CD4-positive, alpha-beta T cell treated with Interleukin-2 at 100 ng/mL for 4 hours (primary cell): Measurements from ENCODE around the gene PRAMEF17.
"Not testable (repeated sequence)": the region's sequence is repeated elsewhere in the genome, so short reads cannot be mapped to it uniquely, and the experiment has no call there.

Source experiments
- DNase-seq: peaks from one replicate; pipeline ENCODE4 v3.0.0-alpha.2; 2020; ENCODE audit warnings: low spot score

The PRAMEF17 gene, protein sequence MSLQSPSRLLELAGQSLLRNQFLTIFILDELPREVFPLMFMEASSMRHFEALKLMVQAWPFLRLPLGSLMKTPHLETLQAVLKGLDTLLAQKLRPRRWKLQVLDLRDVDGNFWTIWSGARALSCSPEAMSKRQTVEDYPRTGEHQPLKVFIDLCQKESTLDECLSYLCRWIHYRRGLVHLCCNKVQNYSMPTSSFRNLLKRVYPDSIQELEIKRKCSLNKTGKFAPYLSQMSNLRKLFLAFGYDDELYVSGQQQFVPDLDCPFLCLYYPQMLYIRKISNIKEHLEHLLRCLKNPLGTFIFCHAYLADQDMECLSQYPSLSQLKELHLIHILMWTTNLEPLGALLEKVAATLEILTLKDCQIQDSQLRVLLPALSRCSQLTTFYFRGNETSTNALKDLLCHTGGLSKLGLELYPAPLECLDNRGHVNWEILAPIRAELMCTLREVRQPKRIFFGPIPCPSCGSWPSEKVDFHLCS

DNA sequence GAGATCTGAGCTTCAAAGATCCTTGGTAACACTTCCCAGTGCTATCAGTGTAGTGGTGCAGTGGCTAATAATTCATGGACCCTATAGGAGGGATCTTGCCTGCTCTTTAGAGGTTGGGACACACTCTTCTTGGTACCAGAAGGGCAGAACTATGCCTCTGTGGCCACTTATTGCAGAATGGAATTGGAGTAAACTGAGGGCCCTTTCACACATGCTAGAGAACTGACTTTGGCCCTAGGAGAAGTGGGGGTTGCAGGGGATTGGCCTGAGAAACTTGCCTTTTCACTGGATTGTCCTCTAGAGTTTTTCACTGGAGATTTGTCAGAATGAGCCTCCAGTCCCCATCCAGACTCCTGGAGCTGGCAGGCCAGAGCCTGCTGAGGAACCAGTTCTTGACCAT, at the start of gene PRAMEF17:
Gene PRAMEF17 (plus strand): TSS at position 301 of the 400 bp plus-strand sequence. CDS start 26 bp downstream, at position 327.
- not testable (repeated sequence) for DNase-seq

DNA sequence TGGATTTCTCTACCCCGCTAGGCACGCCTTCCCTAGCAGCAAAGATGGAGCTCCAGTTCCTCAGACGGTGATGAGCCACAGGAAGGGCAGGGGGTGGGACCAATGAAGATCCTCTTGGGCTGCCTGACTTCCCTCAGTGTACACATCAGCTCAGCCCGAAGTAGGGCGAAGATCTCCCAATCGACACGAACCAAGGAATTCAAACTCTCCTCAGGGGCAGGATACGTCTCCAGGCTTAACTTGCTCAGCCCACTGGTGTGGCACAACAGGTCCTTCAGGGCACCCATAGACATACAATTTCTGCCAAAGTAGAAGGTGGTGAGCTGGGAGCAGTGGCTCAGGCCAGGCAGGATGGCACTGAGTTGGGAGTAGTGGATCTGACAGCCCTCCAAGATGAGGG, 46.9 kb upstream of the PRAMEF17 start:
- DNase-seq, result not testable (repeated sequence)

DNA sequence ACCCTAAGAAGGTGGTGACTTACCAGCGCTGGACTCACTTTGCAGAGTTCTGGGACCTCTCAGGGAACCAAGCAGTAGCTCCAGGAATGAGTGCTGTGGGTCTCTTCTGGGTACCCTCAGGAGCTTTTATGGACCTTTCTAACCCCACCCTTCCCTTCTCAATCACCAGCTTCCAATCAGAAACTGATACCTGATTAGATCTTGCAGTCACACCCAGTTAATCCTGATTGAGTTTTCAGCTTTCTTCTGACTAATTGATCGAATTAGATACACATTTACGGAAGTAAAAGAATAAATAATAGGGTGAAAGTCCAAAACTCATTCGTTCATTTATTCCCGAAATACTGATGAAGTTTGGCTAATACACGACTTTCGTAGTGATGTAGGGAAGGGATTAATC, 42.4 kb upstream of the PRAMEF17 start, which contains the start of gene PRAMEF14:
Gene PRAMEF14 (minus strand): TSS at position 101 of the 400 bp plus-strand sequence. CDS start 1,820 bp downstream, outside the sequence.
- not testable (repeated sequence) for DNase-seq

DNA sequence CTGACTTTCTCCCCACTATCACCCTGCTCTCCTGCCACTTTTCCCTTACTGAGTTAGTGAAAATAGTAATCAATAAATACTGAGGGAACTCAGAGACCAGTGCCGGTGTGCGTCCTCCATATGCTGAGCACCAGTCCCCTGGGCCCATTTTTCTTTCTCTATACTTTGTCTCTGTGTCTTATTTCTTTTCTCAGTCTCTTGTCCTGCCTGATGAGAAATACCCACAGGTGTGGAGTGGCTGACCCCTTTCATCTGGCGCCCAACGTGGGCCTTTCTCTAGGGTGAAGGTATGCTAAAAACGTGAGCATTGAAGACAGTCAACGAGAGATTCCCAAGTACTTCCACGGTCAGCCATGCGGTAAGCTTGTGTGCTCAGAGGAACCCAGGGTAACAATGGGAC, 36.0 kb upstream of the PRAMEF17 start:
- not testable (repeated sequence) for DNase-seq

DNA sequence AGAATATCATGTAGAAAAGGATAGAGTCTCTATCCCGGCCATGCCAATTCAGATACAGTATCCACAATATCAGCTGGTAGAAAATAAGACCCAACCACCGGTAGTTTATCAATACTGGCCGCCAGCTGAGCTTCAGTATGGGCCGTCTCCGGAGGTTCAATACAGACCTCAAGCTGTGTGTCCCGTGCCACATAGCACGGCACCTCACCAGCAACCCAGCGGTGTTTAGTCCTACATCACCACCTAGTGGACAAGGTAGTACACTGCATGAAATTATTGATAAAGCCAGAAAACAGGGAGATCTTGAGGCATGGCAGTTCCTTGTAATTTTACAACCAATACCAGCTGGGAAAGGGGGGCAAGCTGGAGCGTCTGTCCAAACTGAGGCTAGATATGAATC, 35.0 kb upstream of the PRAMEF17 start:
- not testable (repeated sequence) for DNase-seq

DNA sequence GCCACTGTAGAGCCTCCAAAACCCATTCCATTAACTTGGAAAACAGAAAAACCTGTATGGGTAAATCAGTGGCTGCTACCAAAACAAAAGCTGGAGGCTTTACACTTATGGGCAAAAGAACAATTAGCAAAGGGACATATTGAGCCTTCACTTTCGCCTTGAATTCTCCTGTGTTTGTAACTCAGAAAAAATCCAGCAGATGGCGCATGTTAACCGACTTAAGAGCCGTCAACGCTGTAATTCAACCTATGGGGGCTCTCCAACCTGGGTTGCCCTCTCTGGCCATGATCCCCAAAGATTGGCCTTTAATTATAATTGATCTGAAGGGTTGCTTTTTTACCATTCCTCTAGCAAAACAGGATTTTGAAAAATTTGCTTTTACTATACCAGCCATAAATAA, 32.7 kb upstream of the PRAMEF17 start:
- peak; percentile 40 for DNase-seq

DNA sequence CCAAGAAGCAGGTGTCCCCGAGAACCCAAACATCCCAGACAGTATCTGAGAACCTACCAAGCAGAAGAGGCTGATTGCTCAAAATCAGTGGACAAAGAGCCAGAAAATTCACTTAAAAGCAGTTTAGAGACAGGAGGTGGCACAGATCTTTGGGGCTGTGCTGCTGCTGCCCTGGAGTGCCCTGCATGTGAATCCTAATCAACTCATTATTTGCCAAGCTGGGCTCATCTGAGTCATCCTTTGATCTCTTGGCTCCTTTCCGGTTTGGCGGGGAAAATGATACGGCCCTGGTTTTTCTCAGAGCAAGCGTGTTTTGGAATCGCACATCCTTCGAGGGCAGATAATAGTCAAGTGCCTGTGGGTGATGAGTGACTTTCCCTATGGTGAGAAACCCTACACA, 27.1 kb upstream of the PRAMEF17 start:
- DNase-seq, result not testable (repeated sequence)

DNA sequence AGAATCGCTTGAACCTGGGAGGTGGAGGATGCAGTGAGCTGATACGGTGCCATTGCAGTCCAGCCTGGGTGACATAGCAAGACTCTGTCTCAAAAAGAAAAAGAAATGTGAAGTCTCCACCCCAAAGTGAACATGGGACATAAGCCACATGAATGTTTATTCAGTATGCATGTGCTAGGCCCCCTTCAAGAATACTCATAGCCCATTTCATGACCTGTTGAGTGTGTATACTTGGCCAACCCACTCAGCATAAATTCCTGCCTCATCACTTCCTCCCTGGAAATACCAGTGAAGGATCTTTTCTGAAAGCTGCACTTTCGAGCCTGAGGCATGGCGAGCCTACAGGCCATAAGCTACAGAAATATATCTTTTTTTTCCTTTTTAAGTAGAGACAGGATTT, 24.5 kb upstream of the PRAMEF17 start:
- DNase-seq, result not testable (repeated sequence)

DNA sequence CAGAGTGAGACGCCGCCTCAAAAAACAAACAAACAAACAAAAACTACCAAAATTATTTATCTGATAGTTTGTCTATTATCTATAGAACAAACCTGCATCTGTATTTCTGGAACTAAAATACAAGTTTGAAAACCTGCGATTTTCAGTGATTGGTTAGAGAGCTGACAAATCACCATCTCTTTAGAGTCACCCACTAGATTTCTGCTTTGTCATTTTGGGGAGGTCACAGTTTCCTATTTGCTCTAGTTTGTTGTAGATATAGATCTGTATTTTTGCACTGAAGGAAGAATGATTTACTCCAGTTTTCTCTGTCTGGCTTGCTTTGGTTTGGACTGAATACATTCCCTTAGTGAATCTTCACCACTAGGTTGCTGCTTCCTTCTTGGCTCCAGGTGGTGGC, 22.9 kb upstream of the PRAMEF17 start:
- not testable (repeated sequence) for DNase-seq

DNA sequence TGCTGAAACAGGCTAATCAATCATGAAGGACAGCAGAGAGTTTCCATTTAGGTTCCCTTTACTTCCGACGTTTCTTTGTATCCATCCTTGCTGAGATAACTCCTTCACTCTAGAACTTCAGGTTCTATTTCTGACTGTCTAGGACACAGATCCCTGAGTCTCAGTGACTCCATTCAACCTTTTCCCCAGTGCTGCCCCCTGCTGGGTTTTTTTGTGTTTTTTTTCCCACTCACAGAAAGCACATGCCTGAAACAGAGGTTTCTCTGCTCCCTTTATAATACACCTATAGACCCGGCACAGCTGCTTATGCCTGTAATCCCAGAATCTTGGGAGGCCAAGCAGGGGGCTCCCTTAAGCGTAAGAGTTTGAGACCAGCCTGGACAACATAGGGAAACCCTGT, 20.9 kb upstream of the PRAMEF17 start:
- DNase-seq, result not testable (repeated sequence)

DNA sequence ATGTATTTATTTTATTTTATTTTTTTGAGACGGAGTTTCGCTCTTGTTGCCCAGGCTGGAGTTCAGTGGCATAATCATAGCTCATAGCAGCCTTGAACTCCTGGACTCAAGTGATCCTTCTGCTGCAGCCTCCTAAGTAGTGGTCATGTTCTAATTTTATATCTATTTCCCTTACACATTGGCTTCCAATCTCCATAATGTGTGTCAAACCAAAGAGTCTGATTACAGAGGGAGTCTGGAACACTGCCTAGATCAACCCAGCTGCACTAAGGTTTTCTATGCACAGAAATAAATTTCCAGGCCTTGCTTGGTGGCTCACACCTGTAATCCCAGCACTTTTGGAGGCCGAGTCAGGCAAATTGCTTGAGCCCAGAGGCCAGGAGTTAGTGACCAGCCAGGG, 10.4 kb upstream of the PRAMEF17 start:
- DNase-seq, result not testable (repeated sequence)

DNA sequence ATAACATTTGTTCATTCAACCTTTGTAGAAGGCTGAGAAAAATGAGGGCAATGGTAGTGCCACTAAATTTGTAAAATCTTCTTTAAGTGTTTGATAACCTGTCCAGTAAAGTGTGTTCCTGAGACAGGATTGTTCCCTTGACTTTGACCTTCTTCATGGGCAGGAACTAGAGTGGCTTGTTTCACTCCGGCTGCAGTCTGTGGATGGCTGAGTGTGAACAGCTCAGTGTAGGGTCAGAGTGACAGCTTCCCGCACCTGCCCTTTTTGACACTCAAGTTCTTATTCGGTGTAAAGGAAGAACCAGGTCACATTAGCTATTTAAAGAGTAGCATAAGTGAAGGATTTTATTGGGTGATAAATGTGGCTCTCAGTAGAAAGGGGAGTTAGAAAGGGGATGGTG, 9.1 kb upstream of the PRAMEF17 start:
- DNase-seq, result not testable (repeated sequence)

DNA sequence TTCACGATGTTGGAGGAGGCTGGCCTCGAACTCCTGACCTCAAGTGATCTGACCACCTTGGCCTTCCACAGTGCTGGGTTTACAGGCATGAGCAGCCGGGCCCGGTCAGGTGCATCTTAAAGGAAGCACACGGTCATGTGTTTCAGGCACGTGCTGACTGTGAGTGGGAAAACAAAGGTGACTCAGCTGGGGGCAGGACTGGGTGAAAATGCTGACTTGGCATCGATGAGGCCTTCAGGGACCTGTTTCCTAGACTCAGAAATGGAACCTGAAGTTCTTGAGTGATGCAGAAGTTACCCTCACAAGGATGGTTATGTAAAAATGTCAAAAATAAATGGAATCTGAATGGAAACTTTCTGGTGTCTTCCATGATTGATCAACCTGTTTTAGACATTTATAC, 3.6 kb downstream of the PRAMEF17 start:
- not testable (repeated sequence) for DNase-seq

DNA sequence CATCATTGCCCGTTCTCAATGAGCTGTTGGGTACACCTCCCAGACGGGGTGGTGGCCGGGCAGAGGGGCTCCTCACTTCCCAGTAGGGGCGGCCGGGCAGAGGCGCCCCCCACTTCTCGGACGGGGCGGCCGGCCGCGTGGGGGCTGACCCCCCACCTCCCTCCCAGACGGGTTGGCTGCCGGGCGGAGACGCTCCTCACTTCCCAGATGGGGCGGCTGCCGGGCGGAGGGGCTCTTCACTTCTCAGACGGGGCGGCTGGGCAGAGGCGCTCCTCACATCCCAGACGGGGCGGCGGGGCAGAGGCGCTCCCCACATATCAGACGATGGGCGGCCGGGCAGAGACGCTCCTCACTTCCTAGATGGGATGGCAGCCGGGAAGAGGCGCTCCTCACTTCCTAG, 5.3 kb downstream of the PRAMEF17 start:
- DNase-seq, result not testable (repeated sequence)

DNA sequence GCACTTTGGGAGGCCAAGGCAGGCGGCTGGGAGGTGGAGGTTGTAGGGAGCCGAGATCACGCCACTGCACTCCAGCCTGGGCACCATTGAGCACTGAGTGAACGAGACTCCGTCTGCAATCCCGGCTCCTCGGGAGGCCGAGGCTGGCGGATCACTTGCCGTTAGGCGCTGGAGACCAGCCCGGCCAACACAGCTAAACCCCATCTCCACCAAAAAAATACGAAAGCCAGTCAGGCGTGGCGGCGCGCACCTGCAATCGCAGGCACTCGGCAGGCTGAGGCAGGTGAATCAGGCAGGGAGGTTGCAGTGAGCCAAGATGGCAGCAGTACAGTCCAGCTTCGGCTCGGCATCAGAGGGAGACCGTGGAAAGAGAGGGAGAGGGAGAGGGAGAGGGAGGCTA, 5.9 kb downstream of the PRAMEF17 start:
- DNase-seq, result not testable (repeated sequence)

DNA sequence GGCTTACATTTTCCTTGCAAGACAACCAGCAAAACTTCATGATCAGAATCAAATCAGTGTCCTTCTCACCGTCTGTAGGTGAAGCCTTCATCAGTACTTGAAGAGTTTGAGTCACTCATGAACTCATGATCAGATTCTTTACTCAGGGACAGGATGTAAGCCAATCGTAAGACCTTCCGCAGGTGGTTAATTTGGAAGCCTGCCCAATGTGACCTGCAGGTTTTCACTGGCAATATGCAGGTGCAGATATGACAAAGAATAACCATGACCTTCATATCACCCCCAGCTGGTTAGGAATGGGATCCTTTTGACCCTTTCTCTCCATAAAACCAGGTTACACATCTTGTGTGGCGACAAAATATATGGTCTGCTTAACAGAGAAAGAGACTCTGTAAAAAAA, 18.4 kb downstream of the PRAMEF17 start:
- no peak for DNase-seq

DNA sequence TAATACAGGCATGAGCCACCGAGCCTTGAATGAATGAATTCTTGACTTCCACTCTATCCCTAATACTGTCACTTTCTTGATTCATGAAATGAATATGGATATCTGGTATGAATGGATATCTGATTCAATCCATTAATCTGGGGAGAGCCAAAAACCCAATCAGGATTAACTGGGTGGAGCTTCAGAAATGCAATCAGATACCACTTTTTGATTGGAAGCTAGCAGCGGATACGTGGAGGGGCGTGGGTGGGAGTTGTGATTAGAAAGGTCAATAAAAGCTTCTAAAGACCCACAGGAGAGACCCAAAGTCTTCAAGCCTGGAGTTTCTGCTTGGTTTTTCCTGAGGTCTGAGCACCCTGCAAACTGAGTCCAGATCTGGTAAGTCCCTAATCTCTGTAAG, 20.7 kb downstream of the PRAMEF17 start, which contains the start of gene PRAMEF20:
Gene PRAMEF20 (plus strand): TSS at position 301 of the 400 bp plus-strand sequence. CDS start 5,905 bp downstream, outside the sequence.
- DNase-seq, result not testable (repeated sequence)

DNA sequence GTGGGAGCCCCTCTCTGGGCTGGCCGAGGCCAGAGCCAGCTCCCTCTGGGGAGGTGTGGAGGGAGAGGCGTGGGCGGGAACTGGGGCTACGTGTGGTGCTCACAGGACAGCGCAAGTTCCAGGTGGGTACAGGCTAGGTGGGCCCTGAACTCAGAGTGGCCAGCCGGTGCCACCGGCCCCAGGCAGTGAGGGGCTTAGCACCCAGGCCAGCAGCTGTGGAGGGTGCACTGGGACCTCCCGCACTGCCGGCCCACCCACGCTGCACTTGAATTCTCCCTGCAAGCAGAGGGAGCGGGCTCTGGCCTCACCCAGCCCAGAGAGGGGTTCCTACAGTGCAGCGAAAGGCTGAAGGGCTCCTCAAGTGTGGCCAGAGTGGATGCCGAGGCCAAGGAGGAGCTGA, 41.1 kb downstream of the PRAMEF17 start:
- no peak for DNase-seq

DNA sequence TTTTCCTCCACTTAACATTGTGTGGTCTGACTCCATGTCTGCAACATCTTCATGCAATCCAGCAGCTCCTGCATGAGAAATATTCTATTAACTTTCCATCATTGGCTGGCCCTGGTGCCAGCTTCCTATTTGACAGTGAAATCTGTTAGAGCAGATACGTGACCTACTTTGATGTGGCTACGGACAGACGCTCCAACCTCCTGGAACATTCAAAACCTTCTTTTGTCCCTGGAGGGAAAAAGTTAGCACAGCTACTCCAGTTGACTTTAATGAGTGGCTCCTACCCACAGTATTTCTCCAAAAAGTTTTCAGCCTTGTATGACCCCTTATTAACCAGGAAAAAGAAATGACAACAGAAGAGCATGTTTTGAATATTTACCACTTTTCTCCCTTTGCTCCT, 42.8 kb downstream of the PRAMEF17 start:
- no peak for DNase-seq

DNA sequence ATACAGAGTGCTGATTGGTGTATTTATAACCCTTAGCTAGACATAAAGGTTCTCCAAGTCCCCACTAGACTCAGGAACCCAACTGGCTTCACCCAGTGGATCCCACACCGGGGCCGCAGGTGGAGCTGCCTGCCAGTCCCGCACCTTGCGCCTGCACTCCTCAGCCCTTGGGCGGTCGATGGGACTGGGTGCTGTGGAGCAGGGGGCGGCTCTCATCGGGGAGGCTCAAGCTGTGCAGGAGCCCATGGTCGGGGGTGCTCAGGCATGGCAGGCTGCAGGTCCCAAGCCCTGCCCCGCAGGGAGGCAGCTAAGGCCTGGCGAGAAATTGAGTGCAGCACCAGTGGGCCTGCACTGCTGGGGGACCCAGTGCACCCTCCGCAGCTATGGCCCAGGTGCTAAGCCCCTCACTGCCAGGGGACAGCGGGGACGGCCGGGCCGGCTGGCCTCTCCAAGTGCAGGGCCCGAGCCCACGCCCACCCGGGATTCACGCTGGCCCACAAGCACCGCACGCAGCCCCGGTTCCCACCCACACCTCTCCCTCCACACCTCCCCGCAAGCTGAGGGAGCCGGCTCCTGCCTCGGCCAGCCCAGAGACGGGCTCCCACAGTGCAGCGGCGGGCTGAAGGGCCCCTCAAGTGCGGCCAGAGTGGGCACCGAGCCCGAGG, 44.4 kb downstream of the PRAMEF17 start:
- not testable (repeated sequence) for DNase-seq

DNA sequence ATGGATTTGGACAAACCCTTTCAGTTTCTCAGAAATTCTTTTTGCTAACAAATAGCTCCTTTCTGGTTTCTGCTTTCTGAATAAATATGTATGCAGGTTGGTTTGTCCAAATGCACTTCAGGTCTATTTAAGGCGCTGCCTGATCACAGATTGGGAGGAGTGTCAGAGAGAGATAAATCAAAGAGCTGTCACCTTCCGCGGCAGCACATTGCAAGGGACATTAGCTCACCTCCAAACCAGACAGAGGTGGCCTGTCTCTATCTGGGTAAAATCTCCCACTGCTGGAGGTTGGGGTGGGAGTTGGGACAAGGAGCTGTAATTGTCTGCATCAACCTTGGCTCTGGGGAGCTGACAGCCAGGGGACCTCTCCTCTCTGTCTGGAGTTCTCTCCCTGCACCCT, 46.0 kb downstream of the PRAMEF17 start:
- no peak for DNase-seq

DNA sequence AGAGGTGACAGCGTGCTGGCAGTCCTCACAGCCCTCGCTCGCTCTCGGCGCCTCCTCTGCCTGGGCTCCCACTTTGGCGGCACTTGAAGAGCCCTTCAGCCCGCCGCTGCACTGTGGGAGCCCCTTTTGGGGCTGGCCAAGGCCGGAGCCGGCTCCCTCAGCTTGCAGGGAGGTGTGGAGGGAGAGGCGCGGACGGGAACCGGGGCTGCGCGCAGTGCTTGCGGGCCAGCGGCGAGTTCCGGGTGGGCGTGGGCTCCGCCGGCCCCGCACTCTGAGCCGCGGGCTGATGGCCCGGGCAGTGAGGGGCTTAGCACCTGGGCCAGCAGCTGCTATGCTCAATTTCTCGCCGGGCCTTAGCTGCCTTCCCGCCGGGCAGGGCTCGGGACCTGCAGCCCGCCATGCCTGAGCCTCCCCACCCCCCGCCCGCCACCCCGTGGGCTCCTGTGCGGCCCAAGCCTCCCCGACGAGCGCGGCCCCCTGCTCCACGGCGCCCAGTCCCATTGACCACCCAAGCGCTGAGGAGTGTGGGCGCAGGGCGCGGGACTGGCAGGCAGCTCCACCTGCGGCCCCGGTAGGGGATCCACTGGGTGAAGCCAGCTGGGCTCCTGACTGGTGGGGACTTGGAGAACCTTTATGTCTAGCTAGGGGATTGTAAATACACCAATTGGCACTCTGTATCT, 49.8 kb downstream of the PRAMEF17 start:
- not testable (repeated sequence) for DNase-seq
